HL-60 (cell line): ENCODE results near the gene SPTBN1.

Source experiments
- GABPA ChIP-seq: IDR thresholded peaks from 2 replicates; pipeline ENCODE4 v1.6.1; 2012; ENCODE audit warnings: low read depth
- POLR2AphosphoS5 ChIP-seq: IDR thresholded peaks from 2 replicates; pipeline ENCODE4 v1.6.1; 2012; ENCODE audit warnings: low read depth
- TF ChIP-seq, protein P1 (sequence below): IDR thresholded peaks from one replicate; pipeline ENCODE4 v1.5.1; 2011; ENCODE audit warnings: low read length, control low read depth, inconsistent platforms; ENCODE audit not compliant: insufficient read depth
- TF ChIP-seq, protein P2 (sequence below): IDR thresholded peaks from 2 replicates; pipeline ENCODE4 v1.6.1; 2012; ENCODE audit warnings: low read depth; ENCODE audit not compliant: insufficient replicate concordance

DNA sequence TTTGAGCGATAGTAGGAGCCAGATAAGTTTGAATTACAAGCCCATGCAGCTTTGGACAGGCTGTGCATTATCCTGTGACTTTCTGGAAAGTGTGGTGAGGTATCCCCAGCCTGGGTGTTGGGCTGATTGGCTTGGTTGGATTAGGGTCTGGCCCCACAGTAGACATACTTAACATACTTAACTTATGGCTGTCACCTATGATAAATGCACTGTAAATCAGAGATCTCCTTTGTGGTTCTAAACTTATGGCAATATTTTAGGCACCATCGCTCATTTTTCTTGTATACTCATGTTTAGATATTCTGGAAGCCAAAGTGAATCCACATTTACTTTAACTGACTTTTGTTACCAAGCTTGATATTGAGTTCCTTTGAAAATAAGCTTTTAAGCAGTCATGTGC, 54.8 kb downstream of the SPTBN1 start:
- TF ChIP-seq, protein P1, sequence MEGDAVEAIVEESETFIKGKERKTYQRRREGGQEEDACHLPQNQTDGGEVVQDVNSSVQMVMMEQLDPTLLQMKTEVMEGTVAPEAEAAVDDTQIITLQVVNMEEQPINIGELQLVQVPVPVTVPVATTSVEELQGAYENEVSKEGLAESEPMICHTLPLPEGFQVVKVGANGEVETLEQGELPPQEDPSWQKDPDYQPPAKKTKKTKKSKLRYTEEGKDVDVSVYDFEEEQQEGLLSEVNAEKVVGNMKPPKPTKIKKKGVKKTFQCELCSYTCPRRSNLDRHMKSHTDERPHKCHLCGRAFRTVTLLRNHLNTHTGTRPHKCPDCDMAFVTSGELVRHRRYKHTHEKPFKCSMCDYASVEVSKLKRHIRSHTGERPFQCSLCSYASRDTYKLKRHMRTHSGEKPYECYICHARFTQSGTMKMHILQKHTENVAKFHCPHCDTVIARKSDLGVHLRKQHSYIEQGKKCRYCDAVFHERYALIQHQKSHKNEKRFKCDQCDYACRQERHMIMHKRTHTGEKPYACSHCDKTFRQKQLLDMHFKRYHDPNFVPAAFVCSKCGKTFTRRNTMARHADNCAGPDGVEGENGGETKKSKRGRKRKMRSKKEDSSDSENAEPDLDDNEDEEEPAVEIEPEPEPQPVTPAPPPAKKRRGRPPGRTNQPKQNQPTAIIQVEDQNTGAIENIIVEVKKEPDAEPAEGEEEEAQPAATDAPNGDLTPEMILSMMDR, result no peak
- no peak for TF ChIP-seq GABPA
- TF ChIP-seq POLR2AphosphoS5, result no peak
- TF ChIP-seq, protein P2, sequence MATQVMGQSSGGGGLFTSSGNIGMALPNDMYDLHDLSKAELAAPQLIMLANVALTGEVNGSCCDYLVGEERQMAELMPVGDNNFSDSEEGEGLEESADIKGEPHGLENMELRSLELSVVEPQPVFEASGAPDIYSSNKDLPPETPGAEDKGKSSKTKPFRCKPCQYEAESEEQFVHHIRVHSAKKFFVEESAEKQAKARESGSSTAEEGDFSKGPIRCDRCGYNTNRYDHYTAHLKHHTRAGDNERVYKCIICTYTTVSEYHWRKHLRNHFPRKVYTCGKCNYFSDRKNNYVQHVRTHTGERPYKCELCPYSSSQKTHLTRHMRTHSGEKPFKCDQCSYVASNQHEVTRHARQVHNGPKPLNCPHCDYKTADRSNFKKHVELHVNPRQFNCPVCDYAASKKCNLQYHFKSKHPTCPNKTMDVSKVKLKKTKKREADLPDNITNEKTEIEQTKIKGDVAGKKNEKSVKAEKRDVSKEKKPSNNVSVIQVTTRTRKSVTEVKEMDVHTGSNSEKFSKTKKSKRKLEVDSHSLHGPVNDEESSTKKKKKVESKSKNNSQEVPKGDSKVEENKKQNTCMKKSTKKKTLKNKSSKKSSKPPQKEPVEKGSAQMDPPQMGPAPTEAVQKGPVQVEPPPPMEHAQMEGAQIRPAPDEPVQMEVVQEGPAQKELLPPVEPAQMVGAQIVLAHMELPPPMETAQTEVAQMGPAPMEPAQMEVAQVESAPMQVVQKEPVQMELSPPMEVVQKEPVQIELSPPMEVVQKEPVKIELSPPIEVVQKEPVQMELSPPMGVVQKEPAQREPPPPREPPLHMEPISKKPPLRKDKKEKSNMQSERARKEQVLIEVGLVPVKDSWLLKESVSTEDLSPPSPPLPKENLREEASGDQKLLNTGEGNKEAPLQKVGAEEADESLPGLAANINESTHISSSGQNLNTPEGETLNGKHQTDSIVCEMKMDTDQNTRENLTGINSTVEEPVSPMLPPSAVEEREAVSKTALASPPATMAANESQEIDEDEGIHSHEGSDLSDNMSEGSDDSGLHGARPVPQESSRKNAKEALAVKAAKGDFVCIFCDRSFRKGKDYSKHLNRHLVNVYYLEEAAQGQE, result no peak
